Left ventricle myocardium inferior (tissue), 1 donor: ENCODE measurements around the gene SLC22A23. TPM values are rescaled to one million over a fixed set of nuclear protein-coding genes. Genes with fewer than 3 reads are reported as not detected.

Experiments
- DNase-seq: peaks from one replicate; pipeline ENCODE4 v3.0.0-alpha.2; 2020
- H3K27ac ChIP-seq: fragments of 200-600 bp; replicated peaks from 2 replicates; pipeline ENCODE4 v1.8.0; 2021
- H3K27me3 ChIP-seq: fragments of 200-600 bp; 2 replicates; pipeline ENCODE4 v1.8.0; 2021; ENCODE audit warnings: low read depth
- H3K36me3 ChIP-seq: fragments of 200-600 bp; 2 replicates; pipeline ENCODE4 v1.8.0; 2021
- H3K4me1 ChIP-seq: fragments of 200-600 bp; 2 replicates; pipeline ENCODE4 v1.8.0; 2021
- H3K4me3 ChIP-seq: fragments of 200-600 bp; 2 replicates; pipeline ENCODE4 v1.8.0; 2021; ENCODE audit warnings: mild to moderate bottlenecking, moderate library complexity
- H3K9me3 ChIP-seq: fragments of 200-600 bp; replicated peaks from 2 replicates; pipeline ENCODE4 v1.8.0; 2021
- intact Hi-C: fragments of 100-400 bp; cut with micrococcal nuclease; formaldehyde crosslinking; loops from one replicate; pipeline ENCODE4 v1.11.0; 2022
- total RNA-seq: library from RNA; stranded (reverse); fragmentation: NEBNext Ultra II Directional; extraction: Animal tissue kit (Norgen Biotek cat#: 25700); gene quantifications from one replicate; pipeline ENCODE4 v1.2.1, GENCODE V29; 2021
- TF ChIP-seq, protein P1 (sequence below): fragments of 200-600 bp; IDR thresholded peaks from 2 replicates; pipeline ENCODE4 v1.8.0; 2021; ENCODE audit warnings: antibody characterized with exemption, mild to moderate bottlenecking, borderline replicate concordance
- donor health status: DM: no; HTN: yes; CAD: no; lungs with severe emphysema.

SLC22A23 gene
- total RNA-seq, 1 donor from 2014 or later, result 7.0 TPM

DNA sequence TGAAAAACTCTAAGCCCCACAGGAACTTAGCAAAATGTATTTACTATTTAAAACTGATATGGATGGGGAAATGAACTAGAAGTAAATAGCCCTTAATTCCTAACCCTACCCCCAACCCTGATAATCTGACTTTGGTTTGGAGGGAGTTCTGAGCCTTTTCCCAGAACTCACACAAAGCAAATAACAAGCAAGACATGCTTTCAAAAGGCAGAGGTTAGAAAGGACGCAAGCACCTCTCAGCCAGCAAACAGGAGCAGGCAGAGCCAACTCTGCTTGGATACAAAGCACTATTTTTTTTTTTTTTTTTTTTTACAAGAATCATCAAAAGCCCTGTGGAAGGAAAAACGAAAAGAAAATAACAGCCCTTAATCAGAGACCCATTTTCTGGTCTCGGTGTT, 58.7 kb downstream of the SLC22A23 start:
- H3K27me3 ChIP-seq, result no peaks in the 10 kb centered on the region
- H3K27ac ChIP-seq, result no peak overlapping the region
- DNase-seq, result no peak
- H3K4me1 ChIP-seq, result peaks cover 10% of the 10 kb centered on the region
- H3K9me3 ChIP-seq, result no peaks in the 10 kb centered on the region
- intact Hi-C loops, result no loop called here
- H3K4me3 ChIP-seq, result no peak overlapping the region
- H3K36me3 ChIP-seq, result no peaks in the 10 kb centered on the region
- TF ChIP-seq, protein P1, sequence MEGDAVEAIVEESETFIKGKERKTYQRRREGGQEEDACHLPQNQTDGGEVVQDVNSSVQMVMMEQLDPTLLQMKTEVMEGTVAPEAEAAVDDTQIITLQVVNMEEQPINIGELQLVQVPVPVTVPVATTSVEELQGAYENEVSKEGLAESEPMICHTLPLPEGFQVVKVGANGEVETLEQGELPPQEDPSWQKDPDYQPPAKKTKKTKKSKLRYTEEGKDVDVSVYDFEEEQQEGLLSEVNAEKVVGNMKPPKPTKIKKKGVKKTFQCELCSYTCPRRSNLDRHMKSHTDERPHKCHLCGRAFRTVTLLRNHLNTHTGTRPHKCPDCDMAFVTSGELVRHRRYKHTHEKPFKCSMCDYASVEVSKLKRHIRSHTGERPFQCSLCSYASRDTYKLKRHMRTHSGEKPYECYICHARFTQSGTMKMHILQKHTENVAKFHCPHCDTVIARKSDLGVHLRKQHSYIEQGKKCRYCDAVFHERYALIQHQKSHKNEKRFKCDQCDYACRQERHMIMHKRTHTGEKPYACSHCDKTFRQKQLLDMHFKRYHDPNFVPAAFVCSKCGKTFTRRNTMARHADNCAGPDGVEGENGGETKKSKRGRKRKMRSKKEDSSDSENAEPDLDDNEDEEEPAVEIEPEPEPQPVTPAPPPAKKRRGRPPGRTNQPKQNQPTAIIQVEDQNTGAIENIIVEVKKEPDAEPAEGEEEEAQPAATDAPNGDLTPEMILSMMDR, result no peak

- Histone ChIP-seq H3K27ac (no peak overlapping the region), H3K9me3 (no peaks in the 10 kb centered on the region), H3K27me3 (no peaks in the 10 kb centered on the region), H3K4me3 (no peak overlapping the region), H3K4me1 (peaks cover 10% of the 10 kb centered on the region), H3K36me3 (no peaks in the 10 kb centered on the region)
- intact Hi-C loops, result no loop called here
- TF ChIP-seq, protein P1, result no peak
- no peak for DNase-seq
These were observed 59.4 kb downstream of the SLC22A23 start for GRCh38 chr6:3397229-3398164.

- Histone ChIP-seq H3K27me3 (no peaks in the 10 kb centered on the region), H3K36me3 (no peaks in the 10 kb centered on the region), H3K27ac (no peak overlapping the region), H3K9me3 (no peaks in the 10 kb centered on the region), H3K4me1 (peaks cover 5% of the 10 kb centered on the region), H3K4me3 (no peak overlapping the region)
- intact Hi-C loops, result no loop called here
- TF ChIP-seq, protein P1, result no peak
- DNase-seq, result no peak
These were observed 60.2 kb downstream of the SLC22A23 start for GRCh38 chr6:3396503-3397180.

GRCh38 chr6:3394671-3395070, 62.2 kb downstream of the SLC22A23 start:
- no peaks in the 10 kb centered on the region for H3K36me3 ChIP-seq
- no peaks in the 10 kb centered on the region for H3K9me3 ChIP-seq
- TF ChIP-seq, protein P1, result no peak
- no peak overlapping the region for H3K27ac ChIP-seq
- DNase-seq, result no peak
- H3K4me3 ChIP-seq, result no peak overlapping the region
- peaks cover 1% of the 10 kb centered on the region for H3K4me1 ChIP-seq
- intact Hi-C loops, result no loop called here
- no peaks in the 10 kb centered on the region for H3K27me3 ChIP-seq

DNA sequence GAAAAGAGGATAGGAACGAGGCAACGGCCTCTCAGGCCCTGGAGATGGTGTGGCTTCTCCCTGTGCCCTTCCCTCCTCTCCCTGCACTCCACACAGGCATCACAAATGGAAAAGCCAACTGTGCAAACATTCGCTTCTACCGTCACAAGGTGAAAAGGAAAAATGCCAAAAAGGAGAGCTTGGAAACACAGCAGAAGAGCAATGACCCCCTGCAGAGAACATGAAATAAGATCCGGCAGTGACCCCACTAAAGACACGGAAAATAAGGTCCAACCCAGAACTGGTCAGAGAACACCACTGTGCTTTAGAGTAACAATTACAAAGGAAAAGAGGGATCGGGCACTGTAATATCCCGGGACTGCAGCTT, 63.0 kb downstream of the SLC22A23 start:
- H3K27me3 ChIP-seq, result no peaks in the 10 kb centered on the region
- H3K27ac ChIP-seq, result no peak overlapping the region
- H3K9me3 ChIP-seq, result no peaks in the 10 kb centered on the region
- H3K4me1 ChIP-seq, result peaks cover 6% of the 10 kb centered on the region
- intact Hi-C loops, result no loop called here
- no peaks in the 10 kb centered on the region for H3K36me3 ChIP-seq
- TF ChIP-seq, protein P1, result no peak
- DNase-seq, result no peak
- no peak overlapping the region for H3K4me3 ChIP-seq
